Esophagus squamous epithelium (tissue), 5 donors: ENCODE results near the gene STEAP4. TPM values are rescaled to one million over a fixed set of nuclear protein-coding genes. Genes with fewer than 3 reads are reported as not detected.
"Not testable (repeated sequence)": the region's sequence is repeated elsewhere in the genome, so short reads cannot be mapped to it uniquely, and the experiment has no call there.

Source experiments
- DNase-seq: peaks from one replicate; lab custom pipeline; 2025; lab: John Stamatoyannopoulos, UW
- H3K27ac ChIP-seq, 4 donors: fragments of 200-600 bp; sonication (generic); one replicate each; pipeline ENCODE4 v1.5.1; 2016 to 2019; ENCODE audit warnings: mild to moderate bottlenecking in 1 of 4
- H3K27me3 ChIP-seq, 4 donors: fragments of 200-600 bp; sonication (generic); 1 replicate in 3 of 4; 2 replicates in 1 of 4; pipeline versions ENCODE4 v1.5.1 to v1.6.0; 2017 to 2021; ENCODE audit warnings: antibody characterized with exemption in 1 of 4
- H3K36me3 ChIP-seq, 3 donors: fragments of 200-600 bp; sonication (generic); one replicate each; pipeline ENCODE4 v1.5.1; 2016 to 2019
- H3K4me1 ChIP-seq, 3 donors: fragments of 200-600 bp; sonication (generic); one replicate each; pipeline ENCODE4 v1.5.1; 2017 to 2019
- H3K4me3 ChIP-seq, 4 donors: fragments of 200-600 bp; sonication (generic); 1 replicate in 3 of 4; 2 replicates in 1 of 4; pipeline ENCODE4 v1.5.1; 2016 to 2019; ENCODE audit warnings: mild to moderate bottlenecking in 2 of 4, moderate library complexity in 1 of 4
- H3K9me3 ChIP-seq, 3 donors: fragments of 200-600 bp; sonication (generic); one replicate each; pipeline ENCODE4 v1.5.1; 2016 to 2019
- CTCF ChIP-seq, 6 experiments: fragments of 450-650 bp in 4 of 6; fragments of 200-600 bp in 2 of 6; sonication (generic) in 2 of 6; IDR thresholded peaks; one replicate each; pipeline ENCODE4 v1.5.1; 2016 to 2019; ENCODE audit warnings: antibody characterized with exemption in 6 of 6, mild to moderate bottlenecking in 4 of 6, moderate library complexity in 4 of 6
- POLR2A ChIP-seq, 4 donors: fragments of 450-650 bp; IDR thresholded peaks; one replicate each; pipeline ENCODE4 v1.6.1; 2017; ENCODE audit warnings: antibody characterized with exemption in 4 of 4, mild to moderate bottlenecking in 4 of 4, moderate library complexity in 3 of 4
- WGBS, 2 donors: methylation state at CpG; one replicate each; pipeline ENCODE4 v1.1.5; 2018; 5-methylcytosine and 5-hydroxymethylcytosine counted together
- intact Hi-C: fragments of 100-400 bp; cut with DNase I; formaldehyde crosslinking; loops from one replicate; pipeline ENCODE4 v1.15.0; 2022
- total RNA-seq, 4 donors: library from RNA; depleted of rRNA; stranded (reverse); fragments of >200 nt; gene quantifications; one replicate each; pipeline ENCODE4 v1.1.0, GENCODE V29; 2016
- donor health status: DM: yes; HTN: yes; CAD: no.

STEAP4 gene
- total RNA-seq, 4 donors from 2014 or later, result 6.3 to 50.5 (median 24.2) TPM

- Histone ChIP-seq H3K27ac (no peak overlapping the region), H3K4me1 (no peaks in the 10 kb centered on the region), H3K27me3 (no peaks in the 10 kb centered on the region), H3K36me3 (no peaks in the 10 kb centered on the region), H3K9me3 (no peaks in the 10 kb centered on the region), H3K4me3 (no peak overlapping the region)
- intact Hi-C loops, result no loop called here
- 85 to 87% methylated on average over 4 of the region's 4 CpGs for WGBS, 2 donors
- DNase-seq, result no peak
- TF ChIP-seq CTCF (IDR thresholded peaks at IDR 0.05), result no peak
- no peak for TF ChIP-seq POLR2A (IDR thresholded peaks at IDR 0.05)
Measured at GRCh38 chr7:88262562-88262961, 44.1 kb downstream of the STEAP4 start.

- Histone ChIP-seq H3K27ac (no peak overlapping the region), H3K27me3 (no peaks in the 10 kb centered on the region), H3K4me1 (no peaks in the 10 kb centered on the region), H3K9me3 (no peaks in the 10 kb centered on the region), H3K36me3 (no peaks in the 10 kb centered on the region), H3K4me3 (no peak overlapping the region)
- DNase-seq, result no peak
- 76 to 78% methylated on average over 1 of the region's 1 CpG for WGBS, 2 donors
- intact Hi-C loops, result no loop called here
- TF ChIP-seq CTCF (IDR thresholded peaks at IDR 0.05) (no peak), POLR2A (IDR thresholded peaks at IDR 0.05) (no peak)
Measured at GRCh38 chr7:88260719-88261118, 46.0 kb downstream of the STEAP4 start.

GRCh38 chr7:88259656-88260380 is 46.9 kb downstream of the STEAP4 start:
- Histone ChIP-seq H3K4me1 (no peaks in the 10 kb centered on the region), H3K27me3 (no peaks in the 10 kb centered on the region), H3K27ac (no peak overlapping the region), H3K9me3 (no peaks in the 10 kb centered on the region), H3K4me3 (no peak overlapping the region), H3K36me3 (no peaks in the 10 kb centered on the region)
- TF ChIP-seq CTCF (IDR thresholded peaks at IDR 0.05) (no peak), POLR2A (IDR thresholded peaks at IDR 0.05) (no peak)
- no peak for DNase-seq
- intact Hi-C loops, result no loop called here
- 57 to 61% methylated on average over 2 of the region's 2 CpGs for WGBS, 2 donors

GRCh38 chr7:88258296-88258695 is 48.4 kb downstream of the STEAP4 start:
- 83 to 100% methylated on average over 1 of the region's 1 CpG for WGBS, 2 donors
- intact Hi-C loops, H3K4me1 ChIP-seq: not testable (repeated sequence)

GRCh38 chr7:88256906-88257305 is 49.8 kb downstream of the STEAP4 start:
- H3K4me1 ChIP-seq, result no peaks in the 10 kb centered on the region
- H3K27ac ChIP-seq, result no peak overlapping the region
- no peaks in the 10 kb centered on the region for H3K36me3 ChIP-seq
- no peak overlapping the region for H3K4me3 ChIP-seq
- intact Hi-C loops, result no loop called here
- no peak for DNase-seq
- no peaks in the 10 kb centered on the region for H3K27me3 ChIP-seq
- peaks cover 0 to 23% (median 0%) of the 10 kb centered on the region in 3 donors for H3K9me3 ChIP-seq
- TF ChIP-seq CTCF (IDR thresholded peaks at IDR 0.05) (no peak), POLR2A (IDR thresholded peaks at IDR 0.05) (no peak)

More at GRCh38 chr7:88258296-88258695, 48.4 kb downstream of the STEAP4 start:
- not testable (repeated sequence) for H3K36me3 ChIP-seq, H3K27me3 ChIP-seq, DNase-seq, H3K27ac ChIP-seq, H3K4me3 ChIP-seq
- H3K9me3 ChIP-seq, result peaks cover 0 to 15% (median 0%) of the 10 kb centered on the region in 3 donors
